ENCODE data around the gene C1orf21. TPM values are rescaled to one million over a fixed set of nuclear protein-coding genes. Genes with fewer than 3 reads are reported as not detected.

The C1orf21 gene
- polyA plus RNA-seq, 3 donors = 0.23 to 1.1 (median 0.28) TPM

- no peaks in the 10 kb centered on the region for H3K9me3 ChIP-seq (replicated peaks in 1 of 2; ENCODE audit: control insufficient read depth in 1 of 2, insufficient read depth in 1 of 2, low read length in 2 of 2)
- WGBS (ENCODE audit: insufficient coverage) = no CpG with 5 or more reads among the region's 1 CpG
- no peaks in the 10 kb centered on the region for H3K4me1 ChIP-seq (ENCODE audit: control insufficient read depth in 1 of 2, insufficient read depth in 2 of 2, low read length in 2 of 2)
- intact Hi-C loops (cut with micrococcal nuclease) = no loop called here
- Mint-ChIP-seq H3K4me1 (no peaks in the 10 kb centered on the region), H3K27me3 (ENCODE audit: low read depth in 3 of 3) (no peaks in the 10 kb centered on the region), H3K36me3 (no peaks in the 10 kb centered on the region), H3K27ac (no peak overlapping the region), H3K9me3 (peaks cover 0 to 9% (median 3%) of the 10 kb centered on the region in 7 donors), H3K4me3 (no peak overlapping the region)
- H3K36me3 ChIP-seq (replicated peaks in 1 of 2; ENCODE audit: control insufficient read depth in 1 of 2, insufficient read depth in 2 of 2, low read length in 2 of 2) = no peaks in the 10 kb centered on the region
- no peak for DNase-seq
- H3K4me3 ChIP-seq (replicated peaks in 1 of 3; ENCODE audit: low read depth in 2 of 3, low read length in 3 of 3) = no peak overlapping the region
- H3K79me2 ChIP-seq (ENCODE audit: insufficient read depth, low read length) = no peaks in the 10 kb centered on the region
- H3K4me2 ChIP-seq (replicated peaks; ENCODE audit: extremely low read depth, low read length, poor library complexity, severe bottlenecking) = no peak overlapping the region
- no peak overlapping the region for H2AFZ ChIP-seq (ENCODE audit: insufficient read depth, low read depth, low read length, poor library complexity, severe bottlenecking)
- no peak overlapping the region for H3K27ac ChIP-seq (ENCODE audit: low read depth in 1 of 2, low read length in 2 of 2)
- H3K27me3 ChIP-seq (ENCODE audit: control insufficient read depth in 2 of 2, insufficient read depth in 2 of 2, low read length in 2 of 2) = no peaks in the 10 kb centered on the region
- H3K9ac ChIP-seq (ENCODE audit: insufficient read depth, low read length, poor library complexity, severe bottlenecking) = no peak overlapping the region
- H4K20me1 ChIP-seq (ENCODE audit: insufficient read depth, low read length) = no peaks in the 10 kb centered on the region
- no peak for TF ChIP-seq CTCF (IDR thresholded peaks at IDR 0.05)
These were observed 45.8 kb upstream of the C1orf21 start for GRCh38 chr1:184340984-184341383.

GRCh38 chr1:184350573-184350972 lies 36.3 kb upstream of the C1orf21 start:
- Mint-ChIP-seq H3K9me3 (peaks cover 0 to 4% (median 0%) of the 10 kb centered on the region in 7 donors), H3K27me3 (ENCODE audit: low read depth in 3 of 3) (peaks cover 0 to 3% (median 3%) of the 10 kb centered on the region in 3 donors), H3K4me1 (no peaks in the 10 kb centered on the region), H3K36me3 (no peaks in the 10 kb centered on the region), H3K27ac (no peak overlapping the region), H3K4me3 (no peak overlapping the region)
- Histone ChIP-seq H3K27ac (ENCODE audit: low read depth in 1 of 2, low read length in 2 of 2) (no peak overlapping the region), H3K27me3 (ENCODE audit: control insufficient read depth in 2 of 2, insufficient read depth in 2 of 2, low read length in 2 of 2) (no peaks in the 10 kb centered on the region), H3K9ac (ENCODE audit: insufficient read depth, low read length, poor library complexity, severe bottlenecking) (no peak overlapping the region), H3K79me2 (ENCODE audit: insufficient read depth, low read length) (no peaks in the 10 kb centered on the region), H3K9me3 (replicated peaks in 1 of 2; ENCODE audit: control insufficient read depth in 1 of 2, insufficient read depth in 1 of 2, low read length in 2 of 2) (no peaks in the 10 kb centered on the region), H2AFZ (ENCODE audit: insufficient read depth, low read depth, low read length, poor library complexity, severe bottlenecking) (no peak overlapping the region), H3K4me1 (ENCODE audit: control insufficient read depth in 1 of 2, insufficient read depth in 2 of 2, low read length in 2 of 2) (no peaks in the 10 kb centered on the region), H4K20me1 (ENCODE audit: insufficient read depth, low read length) (no peaks in the 10 kb centered on the region), H3K4me3 (replicated peaks in 1 of 3; ENCODE audit: low read depth in 2 of 3, low read length in 3 of 3) (no peak overlapping the region), H3K36me3 (replicated peaks in 1 of 2; ENCODE audit: control insufficient read depth in 1 of 2, insufficient read depth in 2 of 2, low read length in 2 of 2) (no peaks in the 10 kb centered on the region), H3K4me2 (replicated peaks; ENCODE audit: extremely low read depth, low read length, poor library complexity, severe bottlenecking) (no peak overlapping the region)
- TF ChIP-seq CTCF (IDR thresholded peaks at IDR 0.05) = no peak
- DNase-seq = no peak
- no CpG with 5 or more reads among the region's 2 CpGs for WGBS (ENCODE audit: insufficient coverage)
- intact Hi-C loops (cut with micrococcal nuclease) = no loop called here
